GM19395 (cell line): ENCODE measurements around the gene PTPRG.
"Not testable (repeated sequence)": the region's sequence is repeated elsewhere in the genome, so short reads cannot be mapped to it uniquely, and the experiment has no call there.

Experiments used
- ATAC-seq: cut with Tn5 transposase; IDR thresholded peaks from one replicate; pipeline ENCODE4 v1.9.1; 2021; ENCODE audit warnings: mild to moderate bottlenecking, moderate library complexity; ENCODE audit not compliant: unreplicated experiment

The PTPRG gene

DNA sequence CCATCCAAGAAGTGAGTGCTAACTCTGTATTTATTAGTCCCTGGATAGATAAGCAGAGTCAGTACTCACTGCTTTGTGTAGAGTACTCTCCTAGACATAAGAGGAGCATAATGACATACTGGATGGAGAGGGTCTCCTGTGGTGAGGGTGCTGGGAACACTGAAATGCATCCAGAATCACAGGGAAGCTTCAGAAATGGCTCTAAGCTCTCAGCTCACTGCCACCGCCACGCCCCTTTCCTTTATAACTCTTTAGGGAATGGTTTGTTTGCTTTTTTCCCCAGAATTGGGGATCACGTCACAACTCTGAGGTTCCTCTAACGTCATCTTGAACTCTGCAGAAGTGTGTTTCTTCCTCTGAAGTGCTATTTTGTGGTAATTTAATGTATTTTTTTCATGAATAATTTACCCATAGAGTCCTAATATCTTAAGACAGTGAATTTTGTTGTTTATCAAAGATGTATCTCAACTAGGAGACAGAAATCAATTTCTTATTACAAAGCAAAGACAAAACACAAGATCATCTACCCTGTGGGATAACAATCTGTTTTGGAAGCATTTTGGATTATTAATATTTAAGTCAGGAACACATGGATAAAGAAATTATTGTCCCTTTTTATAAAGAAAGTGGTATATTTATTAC, 154.6 kb downstream of the PTPRG start:
- ATAC-seq = no peak

DNA sequence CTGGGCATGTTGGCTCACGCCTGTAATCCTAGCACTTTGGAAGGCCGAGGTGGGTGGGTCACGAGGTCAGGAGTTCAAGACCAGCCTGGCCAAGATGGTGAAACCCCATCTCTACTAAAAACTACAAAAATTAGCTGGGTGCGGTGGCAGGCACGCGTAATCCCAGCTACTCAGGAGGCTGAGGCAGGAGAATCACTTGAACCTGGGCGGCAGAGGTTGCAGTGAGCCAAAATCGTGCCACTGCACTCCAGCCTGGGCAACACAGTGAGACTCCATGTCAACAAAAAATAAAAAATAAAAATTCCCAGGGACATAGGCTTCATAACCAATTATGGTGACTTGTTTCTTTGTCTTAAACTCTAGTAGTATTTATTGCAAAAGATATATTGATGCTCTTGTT, 155.3 kb downstream of the PTPRG start:
- ATAC-seq = not testable (repeated sequence)

DNA sequence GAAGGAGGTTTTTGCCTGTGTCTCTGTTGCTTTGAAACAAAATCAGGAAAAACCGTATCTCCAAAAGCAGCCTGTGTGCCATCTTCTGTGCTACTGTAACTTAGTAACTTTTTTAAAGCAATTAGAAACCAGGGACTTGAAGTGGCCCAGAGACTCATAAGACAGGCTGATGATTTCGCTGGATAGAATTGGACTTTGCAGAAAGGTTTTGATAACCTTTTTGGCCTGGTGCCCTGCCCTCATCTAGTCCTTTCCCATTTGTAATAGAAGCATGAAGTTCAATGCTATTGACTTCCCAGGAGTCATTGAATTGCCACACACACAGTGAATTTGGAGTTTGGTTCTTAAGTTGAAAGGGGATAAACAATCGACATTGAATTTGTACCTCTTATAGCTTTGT, 157.2 kb downstream of the PTPRG start:
- ATAC-seq = no peak

DNA sequence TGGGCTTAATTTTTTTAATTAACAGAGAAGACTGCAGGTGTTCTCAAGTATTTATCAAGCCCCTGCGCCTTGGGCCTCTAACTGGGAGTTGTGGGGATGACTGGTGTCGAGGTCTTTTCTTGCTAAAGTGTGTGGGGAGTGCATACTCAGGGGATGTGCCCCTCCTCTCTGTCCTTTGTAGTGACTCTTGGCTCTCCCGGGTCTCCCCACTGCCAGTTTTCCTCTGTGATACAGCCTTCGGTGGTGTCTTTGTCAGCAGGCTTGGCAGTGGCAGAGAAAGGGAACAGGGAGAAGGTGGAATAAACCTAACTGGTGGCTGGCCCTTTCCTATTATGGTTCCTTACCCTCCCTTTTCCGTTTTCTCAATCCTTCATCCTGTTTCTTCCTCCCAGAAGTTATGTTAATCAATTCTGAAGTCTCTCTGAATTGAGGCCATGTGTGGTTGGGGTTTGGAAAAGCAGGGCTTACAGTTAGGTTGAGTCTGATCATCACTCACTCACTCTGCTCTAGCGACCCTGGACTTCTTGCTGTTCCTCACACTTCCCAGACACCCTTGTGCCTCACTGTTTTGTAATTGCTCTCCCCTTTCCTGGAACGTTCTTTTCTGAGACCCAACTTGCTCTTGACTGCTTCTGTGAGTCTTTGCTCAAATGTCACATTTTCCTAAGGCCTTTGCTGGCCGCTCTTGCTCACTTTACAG, 158.1 kb downstream of the PTPRG start:
- ATAC-seq = no peak

DNA sequence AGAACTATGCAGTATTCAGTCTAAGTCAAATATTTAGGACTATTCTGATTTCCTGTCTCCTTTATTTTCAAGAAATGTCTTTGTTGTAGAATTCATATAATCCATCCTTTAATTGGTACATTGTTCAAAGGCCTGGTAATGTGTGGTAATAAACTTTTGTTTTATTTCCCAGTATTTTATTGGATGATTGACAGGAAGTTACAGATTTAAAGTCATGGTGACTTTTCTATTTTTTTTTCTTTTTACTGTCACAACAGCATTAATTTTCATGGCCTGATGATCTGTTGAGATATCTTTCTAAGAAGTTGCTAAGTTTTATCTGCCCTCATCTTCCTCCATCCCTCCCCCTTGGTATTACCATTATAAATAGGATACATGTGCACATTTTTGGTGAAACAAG, 161.7 kb downstream of the PTPRG start:
- ATAC-seq = no peak

DNA sequence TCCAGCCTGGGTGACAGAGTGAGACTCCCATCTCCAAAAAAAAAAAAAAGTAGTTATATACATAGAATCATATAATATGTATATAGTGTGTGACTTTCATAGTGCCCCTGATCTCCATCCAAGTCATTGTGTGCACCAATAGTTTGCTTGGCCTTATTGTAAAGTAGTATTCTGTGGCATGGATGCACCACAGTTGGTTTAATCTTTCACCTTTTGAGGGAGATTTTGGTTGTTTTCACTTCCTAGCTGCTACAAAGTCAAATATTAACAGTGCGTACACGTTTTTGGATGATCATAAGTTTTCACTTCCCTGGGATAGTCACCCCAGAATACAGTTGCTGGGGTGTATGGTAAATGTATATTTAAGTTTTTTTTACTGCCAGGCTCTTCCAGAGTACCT, 162.8 kb downstream of the PTPRG start:
- peak; percentile 83 for ATAC-seq

DNA sequence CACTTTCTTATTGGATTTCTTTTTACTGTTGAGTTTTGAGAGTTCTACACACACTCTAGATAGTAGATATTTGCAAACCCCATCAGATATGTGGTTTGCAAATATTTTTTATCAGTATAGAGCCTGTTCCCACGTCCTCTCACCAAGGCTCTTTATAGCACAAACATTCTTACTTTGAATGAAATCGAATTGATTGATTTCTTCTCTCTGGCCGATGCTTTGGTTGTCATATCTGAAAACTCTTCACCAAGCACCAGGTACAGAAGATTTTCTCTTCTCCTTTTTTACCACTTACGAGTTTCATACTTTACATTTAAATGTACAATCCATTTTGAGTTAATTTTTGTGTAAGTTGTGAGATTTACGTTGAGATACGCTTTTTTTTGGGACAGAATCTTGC, 163.4 kb downstream of the PTPRG start:
- ATAC-seq = peak; percentile 21

DNA sequence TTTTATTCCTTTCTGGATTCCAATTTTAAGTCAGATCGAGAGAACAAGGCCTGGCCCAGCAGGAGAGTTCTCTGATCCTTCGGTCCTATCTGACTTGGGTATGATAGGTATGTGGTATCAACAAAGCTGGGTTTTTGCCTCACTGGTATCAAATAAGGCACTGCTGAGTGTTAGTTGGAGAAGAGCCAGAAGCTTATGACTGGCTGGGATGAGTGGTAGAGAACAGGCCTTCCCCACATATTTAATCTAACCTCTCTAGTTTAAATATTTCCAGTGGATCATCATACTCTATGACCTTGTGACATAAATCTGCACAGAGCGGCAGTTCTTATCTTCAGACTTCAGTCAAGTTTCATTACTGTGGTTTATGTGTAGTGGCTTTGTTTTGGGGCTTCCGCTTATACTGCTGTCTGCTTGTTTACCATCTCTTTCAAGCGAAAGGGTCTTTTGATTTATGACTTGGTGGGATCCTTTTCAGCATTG, 164.5 kb downstream of the PTPRG start:
- no peak for ATAC-seq

DNA sequence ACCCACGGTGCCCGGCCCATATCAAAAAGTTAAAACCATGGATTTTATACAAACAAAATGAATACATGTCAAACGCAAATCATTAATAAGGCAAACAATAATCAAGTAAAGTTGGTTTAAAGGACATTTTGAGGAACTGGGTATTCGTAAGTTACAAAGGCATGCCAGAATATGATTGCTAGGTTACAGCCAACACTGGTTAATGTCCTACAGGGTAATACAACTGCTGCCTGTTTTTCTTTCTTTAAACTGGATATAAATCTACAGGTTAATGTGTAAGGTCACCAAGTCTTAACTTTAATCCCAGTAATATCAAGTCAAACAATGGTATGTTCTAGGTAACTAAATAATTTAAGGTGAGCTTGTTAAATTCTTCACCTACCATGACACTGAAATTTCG, 166.1 kb downstream of the PTPRG start:
- no peak for ATAC-seq

DNA sequence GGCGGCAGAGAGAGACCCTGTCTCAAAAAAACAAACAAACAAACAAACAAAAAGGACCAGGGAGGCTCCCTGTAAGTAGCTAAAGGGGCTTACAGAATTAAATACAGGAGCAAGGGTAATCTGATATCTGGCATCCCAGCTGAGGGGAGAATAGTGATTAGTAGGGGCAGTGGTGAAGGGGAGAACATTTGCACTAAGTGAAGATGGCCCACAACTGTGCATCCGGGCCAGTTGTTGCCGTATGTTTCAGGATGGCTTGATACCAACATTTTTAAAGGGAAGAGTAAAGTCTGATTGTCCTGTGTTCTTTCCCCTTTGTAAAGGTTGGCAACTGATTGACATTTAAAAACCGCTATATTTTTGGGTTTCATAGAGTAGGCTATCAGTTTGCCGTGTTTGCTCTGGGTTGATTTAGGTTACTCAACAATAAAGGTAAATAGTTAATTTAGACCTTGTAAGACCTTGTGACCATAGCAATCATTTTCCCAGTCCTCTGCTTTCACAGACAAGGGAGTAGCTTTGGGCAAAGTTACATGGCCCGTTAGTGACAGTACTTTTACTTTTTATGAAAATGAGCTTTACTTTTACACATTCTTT, 167.8 kb downstream of the PTPRG start:
- no peak for ATAC-seq

DNA sequence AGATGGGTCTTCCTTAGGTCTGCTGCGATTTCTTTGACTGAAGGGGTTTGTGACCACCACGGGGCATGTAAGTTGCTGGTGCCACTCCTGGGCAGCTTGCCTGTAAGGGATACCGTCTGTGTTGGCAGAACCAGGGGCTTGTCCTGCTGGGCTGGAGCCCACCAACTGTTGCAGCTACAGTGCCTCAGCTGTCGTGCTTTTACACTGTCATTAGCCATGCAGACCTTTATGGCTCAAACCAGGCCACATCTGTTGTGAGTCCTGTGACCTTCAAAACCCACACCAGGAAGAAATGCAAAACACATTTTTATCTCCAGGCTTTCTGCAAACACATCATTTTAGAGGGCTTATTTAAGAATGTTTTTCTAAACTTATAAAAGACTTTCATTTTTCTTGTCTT, 168.7 kb downstream of the PTPRG start:
- no peak for ATAC-seq

DNA sequence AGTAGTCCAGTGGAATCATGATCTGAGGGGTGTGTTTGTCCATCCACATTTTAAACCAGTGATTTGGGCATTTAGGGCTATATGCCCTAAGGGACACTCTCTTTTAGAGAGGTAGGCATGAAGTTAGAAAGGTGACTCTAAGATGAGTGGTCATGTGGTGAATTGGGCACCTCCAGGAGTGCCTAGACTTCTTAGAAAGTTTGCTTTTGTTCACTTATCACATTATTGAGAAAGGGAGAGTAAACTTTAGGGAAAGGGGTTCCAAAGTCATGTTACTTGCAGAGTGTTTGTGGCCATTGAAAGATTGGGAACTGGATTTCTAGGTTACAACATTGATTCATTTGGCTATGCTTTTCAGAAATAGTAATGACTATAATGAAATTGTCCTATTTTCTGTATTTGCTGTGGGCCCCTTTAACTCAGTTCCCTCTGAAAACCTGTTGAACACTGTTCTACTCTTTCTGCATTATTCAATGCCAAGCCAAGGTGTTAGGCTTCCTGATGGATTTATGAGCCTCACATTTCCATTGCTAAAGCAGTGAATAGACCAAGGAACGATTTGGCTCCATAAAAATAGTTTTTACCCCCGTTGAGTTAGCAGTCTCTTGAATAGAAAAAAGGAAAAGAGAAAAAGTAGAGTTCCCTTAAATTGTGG, 169.3 kb downstream of the PTPRG start:
- no peak for ATAC-seq

DNA sequence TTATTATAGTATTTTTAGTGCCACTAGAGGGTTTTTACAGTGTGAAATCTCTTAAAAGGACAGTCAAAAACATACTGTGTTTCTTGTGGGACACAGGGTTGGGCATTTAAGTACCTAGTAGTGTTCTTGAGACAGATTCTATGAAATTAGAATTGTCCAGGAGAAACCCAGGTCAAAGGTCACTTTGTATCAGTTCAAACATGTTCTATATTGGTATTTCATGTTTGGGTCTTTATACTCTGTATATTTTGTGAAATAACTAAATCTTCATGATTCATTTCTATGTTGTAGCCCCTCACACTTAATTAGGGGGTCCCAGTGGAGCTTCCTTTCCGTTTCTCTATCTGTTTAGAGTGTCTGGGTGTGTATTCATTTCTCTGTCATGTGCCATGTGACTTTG, 171.6 kb downstream of the PTPRG start:
- no peak for ATAC-seq

DNA sequence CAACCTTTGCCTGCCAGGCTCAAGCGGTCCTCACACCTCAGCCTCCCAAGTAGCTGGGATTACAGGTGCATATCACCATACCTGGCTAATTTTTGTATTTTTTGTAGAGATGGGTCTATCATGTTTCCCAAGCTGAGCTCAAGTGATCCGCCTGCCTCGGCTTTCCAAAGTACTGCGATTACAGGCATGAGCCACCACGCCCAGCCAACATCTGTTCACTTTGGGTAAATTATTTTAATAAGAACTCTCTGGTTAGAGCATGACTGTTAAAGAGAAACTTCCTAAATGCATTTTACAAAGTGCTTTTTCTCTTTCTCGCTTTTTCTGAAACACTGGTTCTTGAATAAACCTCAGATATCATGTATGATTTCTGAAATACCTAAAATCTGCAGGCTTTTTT, 172.5 kb downstream of the PTPRG start:
- ATAC-seq = no peak

DNA sequence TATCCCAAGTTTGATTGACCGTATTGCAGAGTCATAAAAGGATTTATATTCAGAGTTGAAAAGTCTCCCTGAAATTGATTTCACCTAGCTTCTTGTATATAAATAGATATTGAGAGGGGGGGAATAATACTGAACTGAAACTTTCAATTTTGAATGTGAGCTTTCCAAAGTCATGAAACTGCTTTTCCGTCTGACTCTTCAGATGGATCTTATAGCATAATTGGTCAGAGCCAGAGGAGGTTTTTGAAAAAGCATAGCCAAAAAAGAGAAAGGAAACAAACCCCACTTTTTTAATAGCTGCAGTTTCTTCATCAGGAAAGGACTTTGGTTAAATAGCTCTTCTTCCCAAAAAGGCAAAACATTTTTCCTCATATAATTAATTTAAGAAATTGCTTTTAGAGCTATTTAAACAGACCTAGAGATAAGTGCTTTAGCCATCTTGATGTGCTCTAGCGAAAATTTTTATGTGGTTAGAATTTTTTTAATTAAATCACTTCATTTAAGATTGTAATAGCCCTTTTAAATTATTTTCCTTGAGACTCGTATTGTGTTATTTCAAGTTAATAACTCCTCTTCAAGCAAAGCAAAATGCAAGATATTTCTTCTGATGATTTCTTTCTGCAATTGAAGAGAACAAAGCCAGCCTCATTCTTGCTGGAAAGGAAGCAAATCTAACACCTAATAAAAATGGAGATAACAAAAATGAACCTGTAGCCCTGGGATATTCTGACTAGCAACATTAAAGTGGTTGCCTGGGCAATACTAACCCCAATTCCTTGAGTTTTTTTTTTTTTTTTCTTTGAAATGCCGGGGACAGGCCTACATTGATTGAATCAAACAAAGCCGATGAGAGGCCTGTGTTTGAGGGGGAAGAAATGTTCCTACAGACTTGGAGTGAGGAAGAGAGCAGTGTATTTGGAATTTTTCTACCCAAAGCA, 173.6 kb downstream of the PTPRG start:
- ATAC-seq = no peak

DNA sequence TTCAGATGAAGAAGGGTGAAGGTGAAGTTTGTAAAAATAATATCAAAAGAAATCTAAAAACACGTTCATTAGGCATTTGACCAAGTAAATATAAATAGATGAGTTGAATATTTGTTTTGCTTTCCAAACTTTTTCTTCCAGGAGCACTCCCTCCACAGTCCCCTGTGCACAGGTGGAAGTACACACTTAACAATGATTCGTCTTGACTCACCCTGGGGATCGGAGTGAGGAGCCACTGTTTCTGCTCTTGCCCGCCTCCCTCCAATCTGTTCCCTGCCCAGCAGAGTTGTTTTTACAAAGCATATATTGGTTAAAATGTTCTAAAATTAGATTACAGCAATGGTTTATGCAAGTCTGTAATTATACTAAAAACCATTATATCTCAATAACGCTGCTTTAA, 175.1 kb downstream of the PTPRG start:
- no peak for ATAC-seq

DNA sequence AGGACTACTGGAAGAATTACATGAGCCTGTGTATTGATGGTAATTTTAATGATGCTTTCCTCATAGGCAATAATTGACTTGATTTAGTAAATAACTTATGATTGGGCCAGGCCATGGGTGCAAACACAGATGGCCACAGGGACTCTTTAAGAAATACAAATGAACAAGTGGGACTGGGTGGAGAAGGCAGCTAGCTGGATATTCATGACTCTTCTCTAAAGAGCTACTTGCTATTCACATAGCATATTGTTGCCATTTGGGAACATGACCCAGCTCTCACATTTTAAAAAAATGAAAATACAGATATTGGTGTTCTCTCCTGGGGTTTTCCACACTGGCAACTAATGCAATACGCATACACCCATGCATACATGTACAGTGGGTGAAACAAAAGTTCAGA, 178.3 kb downstream of the PTPRG start:
- ATAC-seq = no peak

DNA sequence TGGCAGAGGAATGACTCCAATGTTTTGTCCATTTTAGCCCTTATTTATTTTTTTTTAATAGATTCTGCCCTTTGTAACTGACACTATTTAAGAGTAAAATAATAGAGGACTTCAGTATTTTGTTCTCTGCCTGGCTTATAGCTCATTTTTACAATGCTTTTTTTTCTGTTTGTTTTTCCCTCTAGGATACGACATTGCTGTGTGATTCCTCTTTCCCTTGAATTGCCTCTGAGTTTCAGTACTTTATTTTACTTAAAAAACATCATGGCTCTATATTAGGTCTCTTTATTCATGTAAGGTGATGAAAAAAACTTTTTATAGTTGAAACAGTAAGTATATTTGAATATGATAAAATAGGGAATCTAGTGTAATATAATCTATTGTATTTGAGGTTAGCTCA, 179.1 kb downstream of the PTPRG start:
- no peak for ATAC-seq

DNA sequence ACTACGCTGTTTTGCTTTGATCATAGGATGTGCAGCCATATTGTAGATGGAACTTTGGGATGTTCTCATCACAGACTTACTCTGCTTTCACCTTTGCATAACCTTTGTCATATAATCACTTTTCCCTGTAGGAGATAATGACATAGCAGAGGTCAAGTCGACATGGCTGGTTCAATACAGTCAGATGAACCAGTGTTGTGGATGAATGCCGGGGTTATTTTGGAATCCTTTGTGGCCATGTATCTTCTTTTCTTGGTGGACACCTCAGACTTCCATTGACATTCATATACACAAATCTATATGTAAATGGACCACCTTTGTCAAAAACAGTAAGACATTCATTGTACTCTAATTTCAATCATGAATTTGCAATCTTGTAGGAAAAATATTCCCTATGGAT, 180.2 kb downstream of the PTPRG start:
- no peak for ATAC-seq

DNA sequence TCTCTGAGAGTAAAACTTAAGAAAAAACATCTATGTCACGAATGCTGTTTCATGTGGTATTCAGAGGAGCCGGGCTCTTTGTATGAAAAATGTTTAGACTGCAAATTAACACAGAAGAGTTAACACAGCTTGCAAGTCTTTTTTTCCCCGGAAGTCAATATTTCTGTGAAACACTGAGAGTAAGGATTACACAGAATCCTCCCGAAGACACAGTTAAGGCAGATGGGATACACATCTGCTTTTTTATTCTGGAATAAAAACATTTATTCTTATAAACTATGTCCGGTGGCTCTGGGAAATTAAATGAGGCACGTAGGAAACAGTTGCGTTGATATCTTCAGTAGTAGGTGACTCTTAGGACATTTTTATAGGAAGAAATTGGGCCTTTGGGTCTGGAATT, 180.6 kb downstream of the PTPRG start:
- no peak for ATAC-seq

DNA sequence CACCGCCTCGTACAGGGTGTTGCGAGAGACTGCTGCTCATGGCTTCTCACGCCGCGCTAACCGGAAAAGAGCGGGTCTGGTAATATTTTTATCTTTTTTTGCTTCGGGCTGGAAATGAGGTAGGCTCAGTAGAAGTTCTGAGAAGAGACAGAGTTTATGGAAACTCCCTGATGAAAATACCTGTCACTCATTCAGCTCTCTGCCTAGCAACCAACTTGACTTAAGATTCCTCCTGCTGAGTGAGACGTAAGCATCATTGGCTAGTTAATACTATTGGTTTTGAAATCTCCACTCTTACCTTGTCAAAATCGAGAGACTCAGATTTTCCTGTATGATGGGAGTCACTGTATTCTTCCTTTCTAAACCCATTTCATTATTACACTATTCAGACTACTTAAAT, 181.7 kb downstream of the PTPRG start:
- ATAC-seq = no peak
